PC-3 (cell line): Measurements from ENCODE around the gene ZRANB1.

Experiments
- EZH2 ChIP-seq: fragments of 300-600 bp; sonication (generic); IDR thresholded peaks from one replicate; pipeline ENCODE4 v1.6.1; 2017; ENCODE audit warnings: antibody characterized with exemption, mild to moderate bottlenecking, low read length; ENCODE audit not compliant: unreplicated experiment
- EZH2phosphoT487 ChIP-seq: fragments of 300-600 bp; sonication (generic); IDR thresholded peaks from 2 replicates; pipeline ENCODE4 v1.6.1; 2018; ENCODE audit warnings: mild to moderate bottlenecking, antibody characterized with exemption, low read length, borderline replicate concordance
- TF ChIP-seq, protein P1 (sequence below): fragments of 300-600 bp; sonication (generic); conservative IDR thresholded peaks from 2 replicates; pipeline ENCODE4 v1.5.1; 2017; ENCODE audit warnings: antibody characterized with exemption, low read depth, mild to moderate bottlenecking, low read length

DNA sequence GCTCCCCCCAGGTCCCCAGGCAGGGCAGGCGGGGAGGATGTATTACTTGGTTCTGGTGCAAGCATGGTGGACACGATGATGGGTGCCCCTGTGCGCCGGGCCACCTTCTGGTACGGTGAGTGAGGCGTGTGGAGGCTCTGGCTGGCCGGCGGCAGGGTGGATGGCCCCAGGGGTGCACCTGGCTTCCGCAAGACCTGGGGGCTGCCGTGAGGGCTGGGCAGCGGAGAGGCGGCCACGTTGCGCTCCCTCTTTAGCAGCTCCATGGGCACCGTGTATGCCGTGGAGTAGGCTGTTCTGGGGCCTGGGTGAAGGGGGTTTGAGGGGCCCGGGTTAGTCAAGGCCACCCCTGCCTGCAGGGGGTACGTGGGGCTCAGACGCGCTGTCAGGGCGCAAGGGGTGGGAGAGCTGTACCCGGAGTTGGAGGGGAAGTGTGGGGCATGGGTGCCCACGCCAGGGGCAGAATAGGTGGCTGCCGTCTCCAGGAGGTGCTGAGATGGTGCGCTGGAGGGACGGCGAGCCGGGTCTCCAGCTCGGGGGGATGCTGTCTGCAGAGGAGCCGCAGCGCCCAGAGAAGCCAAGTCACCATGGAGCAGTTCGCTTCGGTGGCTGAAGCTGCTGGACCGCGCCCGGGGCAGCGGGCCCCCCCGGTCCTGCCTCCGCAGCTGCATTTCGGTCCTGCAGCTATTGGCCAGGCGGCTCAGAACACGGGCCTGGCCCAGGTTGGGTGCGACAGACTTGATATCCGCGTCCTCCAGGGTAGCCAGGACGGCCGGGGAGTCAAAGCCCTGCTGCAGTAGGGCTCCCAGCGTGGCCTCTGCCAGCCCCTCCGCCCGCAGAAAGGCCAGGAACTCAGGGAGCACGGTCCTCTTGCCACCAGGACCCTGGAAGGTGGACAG lies 84.4 kb downstream of the ZRANB1 start:
- TF ChIP-seq, protein P1, sequence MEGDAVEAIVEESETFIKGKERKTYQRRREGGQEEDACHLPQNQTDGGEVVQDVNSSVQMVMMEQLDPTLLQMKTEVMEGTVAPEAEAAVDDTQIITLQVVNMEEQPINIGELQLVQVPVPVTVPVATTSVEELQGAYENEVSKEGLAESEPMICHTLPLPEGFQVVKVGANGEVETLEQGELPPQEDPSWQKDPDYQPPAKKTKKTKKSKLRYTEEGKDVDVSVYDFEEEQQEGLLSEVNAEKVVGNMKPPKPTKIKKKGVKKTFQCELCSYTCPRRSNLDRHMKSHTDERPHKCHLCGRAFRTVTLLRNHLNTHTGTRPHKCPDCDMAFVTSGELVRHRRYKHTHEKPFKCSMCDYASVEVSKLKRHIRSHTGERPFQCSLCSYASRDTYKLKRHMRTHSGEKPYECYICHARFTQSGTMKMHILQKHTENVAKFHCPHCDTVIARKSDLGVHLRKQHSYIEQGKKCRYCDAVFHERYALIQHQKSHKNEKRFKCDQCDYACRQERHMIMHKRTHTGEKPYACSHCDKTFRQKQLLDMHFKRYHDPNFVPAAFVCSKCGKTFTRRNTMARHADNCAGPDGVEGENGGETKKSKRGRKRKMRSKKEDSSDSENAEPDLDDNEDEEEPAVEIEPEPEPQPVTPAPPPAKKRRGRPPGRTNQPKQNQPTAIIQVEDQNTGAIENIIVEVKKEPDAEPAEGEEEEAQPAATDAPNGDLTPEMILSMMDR: no peak
- TF ChIP-seq EZH2 (no peak), EZH2phosphoT487 (no peak)
